ENCODE measurements around the gene MYCT1.

- TF ChIP-seq POLR2AphosphoS5 (IDR thresholded peaks at IDR 0.05; ENCODE audit: low read depth, low read length) = no peak
- TF ChIP-seq CTCF (IDR thresholded peaks at IDR 0.05) = no peak
Measured at GRCh38 chr6:152685819-152686218, 11.9 kb upstream of the MYCT1 start.

All from Panc1 (cell line).